HepG2 (cell line): ENCODE data around the gene DAD1. TPM values are rescaled to one million over a fixed set of nuclear protein-coding genes. Genes with fewer than 3 reads are reported as not detected.
A peak's percentile ranks its signal among the peaks of the same experiment; 100 is the strongest.

Experiments used
- DR1 ChIP-seq: sonication (generic); formaldehyde crosslinking; IDR thresholded peaks from 2 replicates; pipeline ENCODE4 v1.8.0; 2021; ENCODE audit warnings: mild to moderate bottlenecking, missing genetic modification reagents, inconsistent platforms
- EP300 ChIP-seq, 3 experiments: sonication (generic) in 1 of 3; formaldehyde crosslinking in 1 of 3; IDR thresholded peaks; 2 replicates each; pipeline versions ENCODE4 v1.5.1 to v1.6.1; 2011 to 2020; ENCODE audit warnings: low read depth in 2 of 3, low read length in 2 of 3, borderline replicate concordance in 1 of 3, improper control_type of control experiment in 1 of 3, mild to moderate bottlenecking in 1 of 3, missing genetic modification reagents in 1 of 3, moderate library complexity in 1 of 3
- HIVEP1 ChIP-seq: sonication (generic); formaldehyde crosslinking; IDR thresholded peaks from 2 replicates; pipeline ENCODE4 v1.4.0; 2020; ENCODE audit warnings: mild to moderate bottlenecking, missing genetic modification reagents
- LCORL ChIP-seq, 2 experiments: fragments of 450-650 bp in 1 of 2; sonication (generic) in 1 of 2; formaldehyde crosslinking in 1 of 2; IDR thresholded peaks; 2 replicates each; pipeline versions ENCODE4 v1.5.0 to v1.6.1; 2017 to 2020; ENCODE audit warnings: antibody characterized with exemption in 1 of 2, missing genetic modification reagents in 1 of 2
- NR1H2 ChIP-seq: sonication (generic); formaldehyde crosslinking; IDR thresholded peaks from 2 replicates; pipeline ENCODE4 v1.8.1; 2022; ENCODE audit warnings: low read depth, missing genetic modification reagents, borderline replicate concordance
- POGZ ChIP-seq: sonication (generic); formaldehyde crosslinking; IDR thresholded peaks from 2 replicates; pipeline ENCODE4 v1.4.0; 2020; ENCODE audit warnings: mild to moderate bottlenecking, missing genetic modification reagents
- RBAK ChIP-seq: sonication (generic); formaldehyde crosslinking; IDR thresholded peaks from 2 replicates; pipeline ENCODE4 v1.5.1; 2020; ENCODE audit warnings: mild to moderate bottlenecking, missing genetic modification reagents
- ZC3H4 ChIP-seq: sonication (generic); formaldehyde crosslinking; IDR thresholded peaks from 2 replicates; pipeline ENCODE4 v1.4.0; 2020; ENCODE audit warnings: missing genetic modification reagents, borderline replicate concordance
- ZNF451 ChIP-seq: sonication (generic); formaldehyde crosslinking; IDR thresholded peaks from 2 replicates; pipeline ENCODE4 v1.5.0; 2020; ENCODE audit warnings: mild to moderate bottlenecking, missing genetic modification reagents
- ZNF562 ChIP-seq: sonication (generic); formaldehyde crosslinking; IDR thresholded peaks from 2 replicates; pipeline ENCODE4 v1.8.0; 2022; ENCODE audit warnings: missing genetic modification reagents, borderline replicate concordance
- ZNF619 ChIP-seq: sonication (generic); formaldehyde crosslinking; IDR thresholded peaks from 2 replicates; pipeline ENCODE4 v1.4.0; 2020; ENCODE audit warnings: mild to moderate bottlenecking, missing genetic modification reagents
- polyA plus RNA-seq, 8 experiments: library from polyadenylated mRNA; depleted of rRNA in 3 of 8; stranded (reverse) in 7 of 8; unstranded in 1 of 8; fragments of >200 nt; fragmentation: Illumina TruSeq in 4 of 8; extraction: Trizol in 4 of 8; gene quantifications; 2 replicates each; pipeline versions ENCODE4 v1.2.1 to v1.2.3, GENCODE V29; 2011 to 2016; ENCODE audit warnings: low read depth in 4 of 8, missing spikeins in 1 of 8, mixed read lengths in 1 of 8; ENCODE audit not compliant: insufficient read depth in 1 of 8
- total RNA-seq, 5 experiments: library from RNA; depleted of rRNA; stranded (reverse); fragments of >200 nt; fragmentation: Illumina TruSeq; extraction: Trizol; gene quantifications; 2 replicates each; pipeline ENCODE4 v1.2.3, GENCODE V29; 2016; ENCODE audit warnings: low read depth in 1 of 5
- TF ChIP-seq, protein P1 (sequence below): sonication (generic); formaldehyde crosslinking; IDR thresholded peaks from 2 replicates; pipeline ENCODE4 v1.9.0; 2021; ENCODE audit warnings: mild to moderate bottlenecking, missing genetic modification reagents
- TF ChIP-seq, protein P2 (sequence below): sonication (generic); formaldehyde crosslinking; IDR thresholded peaks from 2 replicates; pipeline ENCODE4 v1.5.0; 2020; ENCODE audit warnings: mild to moderate bottlenecking, missing genetic modification reagents
- TF ChIP-seq, protein P3 (sequence below): sonication (generic); formaldehyde crosslinking; IDR thresholded peaks from 2 replicates; pipeline ENCODE4 v1.4.0; 2020; ENCODE audit warnings: low read depth, mild to moderate bottlenecking, missing genetic modification reagents
- TF ChIP-seq, protein P4 (sequence below): sonication (generic); formaldehyde crosslinking; IDR thresholded peaks from 2 replicates; pipeline ENCODE4 v1.8.1; 2023; ENCODE audit warnings: mild to moderate bottlenecking, moderate library complexity, missing genetic modification reagents

The DAD1 gene
- total and polyA plus RNA-seq, 2 of the 13 experiments (the other 11 are each of a cell fraction or from before 2014, with no cell fraction given) = 558 to 626 TPM

DNA sequence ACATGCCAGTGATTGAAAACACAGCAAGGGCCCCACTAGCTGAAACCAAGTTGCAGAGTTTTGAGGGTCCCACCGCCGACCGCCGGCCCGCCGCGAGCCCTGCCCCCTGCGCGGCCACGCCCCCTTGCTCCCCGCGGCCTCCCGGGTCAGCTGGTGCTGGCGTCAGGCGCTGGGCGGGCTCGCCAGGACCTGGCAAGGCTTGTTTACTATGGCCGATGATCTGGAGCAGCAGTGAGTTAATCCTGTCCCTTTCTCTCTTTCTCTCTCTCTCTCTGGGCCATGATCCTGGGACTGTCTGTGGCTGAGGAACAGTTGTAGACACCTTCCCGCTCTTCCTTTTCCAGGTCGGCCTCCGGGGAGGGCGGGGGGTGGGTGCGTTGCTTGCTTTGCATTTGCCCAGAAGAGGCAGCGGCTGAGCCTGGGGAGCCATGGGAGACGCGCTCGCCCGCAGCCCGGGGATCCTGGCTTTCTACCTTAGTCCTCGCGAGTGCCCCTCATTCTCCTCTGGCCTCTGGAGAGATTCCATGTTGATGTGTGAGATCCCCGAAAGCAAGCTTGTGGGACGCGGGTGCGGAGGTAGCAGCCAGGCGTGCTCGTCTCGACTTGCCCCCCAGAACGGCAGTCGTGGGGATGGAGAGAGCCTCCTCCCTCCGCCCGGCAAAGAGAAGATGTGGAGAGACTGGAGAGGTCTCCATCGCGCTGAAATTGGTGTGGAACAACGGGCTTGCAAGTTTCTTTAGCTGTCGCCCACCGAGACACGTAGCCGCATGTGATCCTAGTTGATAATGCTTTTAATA, 9.3 kb upstream of the DAD1 start, which contains the start of gene ABHD4 (continued):
- TF ChIP-seq, protein P1, sequence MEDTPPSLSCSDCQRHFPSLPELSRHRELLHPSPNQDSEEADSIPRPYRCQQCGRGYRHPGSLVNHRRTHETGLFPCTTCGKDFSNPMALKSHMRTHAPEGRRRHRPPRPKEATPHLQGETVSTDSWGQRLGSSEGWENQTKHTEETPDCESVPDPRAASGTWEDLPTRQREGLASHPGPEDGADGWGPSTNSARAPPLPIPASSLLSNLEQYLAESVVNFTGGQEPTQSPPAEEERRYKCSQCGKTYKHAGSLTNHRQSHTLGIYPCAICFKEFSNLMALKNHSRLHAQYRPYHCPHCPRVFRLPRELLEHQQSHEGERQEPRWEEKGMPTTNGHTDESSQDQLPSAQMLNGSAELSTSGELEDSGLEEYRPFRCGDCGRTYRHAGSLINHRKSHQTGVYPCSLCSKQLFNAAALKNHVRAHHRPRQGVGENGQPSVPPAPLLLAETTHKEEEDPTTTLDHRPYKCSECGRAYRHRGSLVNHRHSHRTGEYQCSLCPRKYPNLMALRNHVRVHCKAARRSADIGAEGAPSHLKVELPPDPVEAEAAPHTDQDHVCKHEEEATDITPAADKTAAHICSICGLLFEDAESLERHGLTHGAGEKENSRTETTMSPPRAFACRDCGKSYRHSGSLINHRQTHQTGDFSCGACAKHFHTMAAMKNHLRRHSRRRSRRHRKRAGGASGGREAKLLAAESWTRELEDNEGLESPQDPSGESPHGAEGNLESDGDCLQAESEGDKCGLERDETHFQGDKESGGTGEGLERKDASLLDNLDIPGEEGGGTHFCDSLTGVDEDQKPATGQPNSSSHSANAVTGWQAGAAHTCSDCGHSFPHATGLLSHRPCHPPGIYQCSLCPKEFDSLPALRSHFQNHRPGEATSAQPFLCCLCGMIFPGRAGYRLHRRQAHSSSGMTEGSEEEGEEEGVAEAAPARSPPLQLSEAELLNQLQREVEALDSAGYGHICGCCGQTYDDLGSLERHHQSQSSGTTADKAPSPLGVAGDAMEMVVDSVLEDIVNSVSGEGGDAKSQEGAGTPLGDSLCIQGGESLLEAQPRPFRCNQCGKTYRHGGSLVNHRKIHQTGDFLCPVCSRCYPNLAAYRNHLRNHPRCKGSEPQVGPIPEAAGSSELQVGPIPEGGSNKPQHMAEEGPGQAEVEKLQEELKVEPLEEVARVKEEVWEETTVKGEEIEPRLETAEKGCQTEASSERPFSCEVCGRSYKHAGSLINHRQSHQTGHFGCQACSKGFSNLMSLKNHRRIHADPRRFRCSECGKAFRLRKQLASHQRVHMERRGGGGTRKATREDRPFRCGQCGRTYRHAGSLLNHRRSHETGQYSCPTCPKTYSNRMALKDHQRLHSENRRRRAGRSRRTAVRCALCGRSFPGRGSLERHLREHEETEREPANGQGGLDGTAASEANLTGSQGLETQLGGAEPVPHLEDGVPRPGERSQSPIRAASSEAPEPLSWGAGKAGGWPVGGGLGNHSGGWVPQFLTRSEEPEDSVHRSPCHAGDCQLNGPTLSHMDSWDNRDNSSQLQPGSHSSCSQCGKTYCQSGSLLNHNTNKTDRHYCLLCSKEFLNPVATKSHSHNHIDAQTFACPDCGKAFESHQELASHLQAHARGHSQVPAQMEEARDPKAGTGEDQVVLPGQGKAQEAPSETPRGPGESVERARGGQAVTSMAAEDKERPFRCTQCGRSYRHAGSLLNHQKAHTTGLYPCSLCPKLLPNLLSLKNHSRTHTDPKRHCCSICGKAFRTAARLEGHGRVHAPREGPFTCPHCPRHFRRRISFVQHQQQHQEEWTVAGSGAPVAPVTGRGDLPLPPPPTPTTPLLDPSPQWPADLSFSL = no peak
- TF ChIP-seq ZC3H4 (CRISPR knock-in tag) (peak; percentile 53), ZNF562 (CRISPR knock-in tag) (no peak), NR1H2 (CRISPR knock-in tag) (no peak), HIVEP1 (peak; percentile 83), EP300 (IDR thresholded peaks at IDR 0.05; ENCODE audit: low read depth in 2 of 2, low read length in 2 of 2) (peak; percentile 32 to 50; a peak in 2 of 4 replicates), EP300 (CRISPR knock-in tag; IDR thresholded peaks at IDR 0.05; ENCODE audit: borderline replicate concordance) (no peak), ZNF619 (CRISPR knock-in tag) (no peak; the same call in none of the 2 replicates), ZNF451 (peak; percentile 74; the same call in 1 of the 2 replicates), POGZ (CRISPR knock-in tag) (peak; percentile 58), RBAK (CRISPR knock-in tag) (no peak; the same call in 1 of the 2 replicates), DR1 (CRISPR knock-in tag) (no peak; the same call in 1 of the 2 replicates), LCORL (IDR thresholded peaks at IDR 0.05) (no peak), LCORL (CRISPR knock-in tag; IDR thresholded peaks at IDR 0.05) (peak; percentile 65; the same call in 1 of the 2 replicates)
- TF ChIP-seq, protein P2, sequence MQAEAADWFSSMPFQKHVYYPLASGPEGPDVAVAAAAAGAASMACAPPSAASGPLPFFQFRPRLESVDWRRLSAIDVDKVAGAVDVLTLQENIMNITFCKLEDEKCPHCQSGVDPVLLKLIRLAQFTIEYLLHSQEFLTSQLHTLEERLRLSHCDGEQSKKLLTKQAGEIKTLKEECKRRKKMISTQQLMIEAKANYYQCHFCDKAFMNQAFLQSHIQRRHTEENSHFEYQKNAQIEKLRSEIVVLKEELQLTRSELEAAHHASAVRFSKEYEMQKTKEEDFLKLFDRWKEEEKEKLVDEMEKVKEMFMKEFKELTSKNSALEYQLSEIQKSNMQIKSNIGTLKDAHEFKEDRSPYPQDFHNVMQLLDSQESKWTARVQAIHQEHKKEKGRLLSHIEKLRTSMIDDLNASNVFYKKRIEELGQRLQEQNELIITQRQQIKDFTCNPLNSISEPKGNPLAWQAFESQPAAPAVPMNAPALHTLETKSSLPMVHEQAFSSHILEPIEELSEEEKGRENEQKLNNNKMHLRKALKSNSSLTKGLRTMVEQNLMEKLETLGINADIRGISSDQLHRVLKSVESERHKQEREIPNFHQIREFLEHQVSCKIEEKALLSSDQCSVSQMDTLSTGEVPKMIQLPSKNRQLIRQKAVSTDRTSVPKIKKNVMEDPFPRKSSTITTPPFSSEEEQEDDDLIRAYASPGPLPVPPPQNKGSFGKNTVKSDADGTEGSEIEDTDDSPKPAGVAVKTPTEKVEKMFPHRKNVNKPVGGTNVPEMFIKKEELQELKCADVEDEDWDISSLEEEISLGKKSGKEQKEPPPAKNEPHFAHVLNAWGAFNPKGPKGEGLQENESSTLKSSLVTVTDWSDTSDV = peak; percentile 78
- TF ChIP-seq, protein P3, sequence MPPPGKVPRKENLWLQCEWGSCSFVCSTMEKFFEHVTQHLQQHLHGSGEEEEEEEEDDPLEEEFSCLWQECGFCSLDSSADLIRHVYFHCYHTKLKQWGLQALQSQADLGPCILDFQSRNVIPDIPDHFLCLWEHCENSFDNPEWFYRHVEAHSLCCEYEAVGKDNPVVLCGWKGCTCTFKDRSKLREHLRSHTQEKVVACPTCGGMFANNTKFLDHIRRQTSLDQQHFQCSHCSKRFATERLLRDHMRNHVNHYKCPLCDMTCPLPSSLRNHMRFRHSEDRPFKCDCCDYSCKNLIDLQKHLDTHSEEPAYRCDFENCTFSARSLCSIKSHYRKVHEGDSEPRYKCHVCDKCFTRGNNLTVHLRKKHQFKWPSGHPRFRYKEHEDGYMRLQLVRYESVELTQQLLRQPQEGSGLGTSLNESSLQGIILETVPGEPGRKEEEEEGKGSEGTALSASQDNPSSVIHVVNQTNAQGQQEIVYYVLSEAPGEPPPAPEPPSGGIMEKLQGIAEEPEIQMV (CRISPR knock-in tag) = peak; percentile 81; the same call in 1 of the 2 replicates
- TF ChIP-seq, protein P4, sequence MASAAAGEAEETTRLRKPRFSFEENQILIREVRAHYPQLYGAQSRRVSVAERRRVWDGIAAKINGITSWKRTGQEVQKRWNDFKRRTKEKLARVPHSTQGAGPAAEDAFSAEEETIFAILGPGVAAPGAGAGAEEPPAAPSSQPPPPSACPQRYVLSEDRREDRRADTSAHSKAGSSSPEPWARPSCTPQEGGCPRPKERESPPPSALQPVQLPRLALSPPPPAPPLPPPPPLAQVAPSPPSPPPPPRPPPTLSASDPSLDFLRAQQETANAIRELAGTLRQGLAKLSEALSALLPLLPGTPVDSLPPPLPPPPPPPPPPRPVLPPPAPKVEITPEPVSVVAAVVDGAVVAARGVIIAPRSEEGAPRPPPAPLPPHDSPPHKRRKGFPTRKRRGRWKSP (CRISPR knock-in tag) = peak; percentile 76
